HCT116 (cell line): ENCODE measurements around the gene TMEM89. TPM values are rescaled to one million over a fixed set of nuclear protein-coding genes. Genes with fewer than 3 reads are reported as not detected.

Experiments used
- ATAC-seq: fragments of 200-7000 bp; cut with Tn5 transposase; 2 replicates; pipeline ENCODE4 v1.9.1; 2020; ENCODE audit warnings: mild to moderate bottlenecking, moderate library complexity
- BruUV-seq: library from RNA; stranded (reverse); fragments of 400-500 nt; replicated peaks from 2 replicates; lab custom pipeline; 2021; lab: Mats Ljungman, UMichigan
- CTCF ChIA-PET: fragments of 300-600 bp; sonication (Branson Sonifier 250); formaldehyde crosslinking; loops from one replicate; lab custom pipeline; 2021; ENCODE audit warnings: antibody characterized with exemption; lab: Charles Lee
- POLR2A ChIA-PET: fragments of 300-600, 350-600 bp; sonication (Branson Sonifier 250); formaldehyde crosslinking; loops from one replicate; lab custom pipeline; 2021; ENCODE audit warnings: antibody characterized with exemption; lab: Charles Lee
- RAD21 ChIA-PET, 2 experiments: fragments of 300-600 bp; sonication (Branson Sonifier 250); formaldehyde crosslinking; loops; one replicate each; lab custom pipeline; 2023; ENCODE audit warnings: low total read pairs in 2 of 2; ENCODE audit not compliant: uncharacterized antibody in 2 of 2, unreplicated experiment in 2 of 2, low non-redundant PET in 1 of 2; lab: Charles Lee
- DNase-seq: peaks from one replicate; pipeline ENCODE4 v3.0.0-alpha.2; 2010; ENCODE audit warnings: low read depth, low spot score
- H2AFZ ChIP-seq: fragments of 200-600 bp; shearing (Covaris generic), sonication (generic); 2 replicates; pipeline ENCODE4 v1.6.1; 2017; ENCODE audit warnings: low read depth, mixed run types, mixed read lengths, antibody characterized with exemption, low read length; ENCODE audit not compliant: poor library complexity, severe bottlenecking
- H3K27ac ChIP-seq: 2 replicates; pipeline ENCODE4 v1.5.1; 2012; ENCODE audit warnings: low read depth, low read length
- H3K27me3 ChIP-seq: fragments of 200-600 bp; sonication (generic); 2 replicates; pipeline ENCODE4 v1.6.1; 2016; ENCODE audit warnings: mixed run types, low read length, mixed read lengths; ENCODE audit not compliant: insufficient read depth
- H3K36me3 ChIP-seq, 2 experiments: fragments of 200-500 bp in 1 of 2; fragments of 200-600 bp in 1 of 2; sonication (Bioruptor generic) in 1 of 2; sonication (generic) in 1 of 2; 2 replicates each; pipeline versions ENCODE4 v1.5.1 to v1.6.1; 2014 to 2016; ENCODE audit warnings: low read length in 2 of 2, inconsistent platforms in 1 of 2, mixed read lengths in 1 of 2, mixed run types in 1 of 2; ENCODE audit not compliant: insufficient read depth in 2 of 2, control insufficient read depth in 1 of 2
- H3K4me1 ChIP-seq, 2 experiments: fragments of 200-600 bp in 1 of 2; sonication (generic) in 1 of 2; 2 replicates each; pipeline versions ENCODE4 v1.5.1 to v1.6.1; 2012 to 2017; ENCODE audit warnings: low read length in 2 of 2, inconsistent platforms in 1 of 2, mild to moderate bottlenecking in 1 of 2, mixed read lengths in 1 of 2, mixed run types in 1 of 2, moderate library complexity in 1 of 2; ENCODE audit not compliant: insufficient read depth in 2 of 2, control insufficient read depth in 1 of 2
- H3K4me2 ChIP-seq: fragments of 200-600 bp; sonication (generic); 2 replicates; pipeline ENCODE4 v1.6.1; 2017; ENCODE audit warnings: mixed run types, low read length, mixed read lengths
- H3K4me3 ChIP-seq, 2 experiments: fragments of 200-600 bp in 1 of 2; sonication (generic) in 1 of 2; replicated peaks in 1 of 2; 2 replicates each; pipeline ENCODE4 v1.5.1; 2011 to 2016; ENCODE audit warnings: low read length in 2 of 2, control low read depth in 1 of 2, low read depth in 1 of 2, mild to moderate bottlenecking in 1 of 2, mixed read lengths in 1 of 2, mixed run types in 1 of 2
- H3K79me2 ChIP-seq: fragments of 200-600 bp; sonication (generic); 2 replicates; pipeline ENCODE4 v1.6.1; 2017; ENCODE audit warnings: mild to moderate bottlenecking, mixed run types, low read length, moderate library complexity, mixed read lengths; ENCODE audit not compliant: insufficient read depth
- H3K9ac ChIP-seq: fragments of 200-600 bp; sonication (generic); 2 replicates; pipeline ENCODE4 v1.6.1; 2016; ENCODE audit warnings: low read length, mixed read lengths
- H3K9me2 ChIP-seq: fragments of 200-600 bp; sonication (generic), shearing (Covaris generic); 2 replicates; pipeline ENCODE4 v1.6.1; 2017; ENCODE audit warnings: mixed run types, mild to moderate bottlenecking, moderate library complexity; ENCODE audit not compliant: insufficient read depth
- H3K9me3 ChIP-seq, 2 experiments: fragments of 200-500 bp in 1 of 2; fragments of 200-600 bp in 1 of 2; sonication (Bioruptor generic) in 1 of 2; sonication (generic) in 1 of 2; 2 replicates each; pipeline ENCODE4 v1.6.1; 2014 to 2017; ENCODE audit warnings: low read length in 2 of 2, mixed read lengths in 2 of 2, inconsistent platforms in 1 of 2, low read depth in 1 of 2, mild to moderate bottlenecking in 1 of 2, mixed run types in 1 of 2, moderate library complexity in 1 of 2; ENCODE audit not compliant: control insufficient read depth in 1 of 2, insufficient read depth in 1 of 2
- H4K20me1 ChIP-seq: fragments of 200-600 bp; sonication (generic), shearing (Covaris generic); 2 replicates; pipeline ENCODE4 v1.6.1; 2017; ENCODE audit warnings: mixed run types, mild to moderate bottlenecking, moderate library complexity; ENCODE audit not compliant: insufficient read depth
- CBX3 ChIP-seq: IDR thresholded peaks from 2 replicates; pipeline ENCODE4 v1.6.1; 2012; ENCODE audit warnings: low read depth
- CEBPB ChIP-seq: IDR thresholded peaks from 2 replicates; pipeline ENCODE4 v1.6.1; 2012; ENCODE audit warnings: low read depth
- EGR1 ChIP-seq: IDR thresholded peaks from 2 replicates; pipeline ENCODE4 v1.6.1; 2012; ENCODE audit warnings: low read depth
- EZH2 ChIP-seq: fragments of 200-600 bp; sonication (generic); IDR thresholded peaks from 2 replicates; pipeline ENCODE4 v1.6.1; 2017; ENCODE audit warnings: antibody characterized with exemption, mixed run types
- EZH2phosphoT487 ChIP-seq: fragments of 200-600 bp; IDR thresholded peaks from 2 replicates; pipeline ENCODE4 v1.6.1; 2018; ENCODE audit warnings: antibody characterized with exemption, borderline replicate concordance
- POLR2A ChIP-seq: IDR thresholded peaks from 2 replicates; pipeline ENCODE4 v1.7.0; 2011; ENCODE audit warnings: borderline replicate concordance; ENCODE audit not compliant: insufficient read depth, insufficient read length; ENCODE audit errors: extremely low read depth
- POLR2AphosphoS5 ChIP-seq: IDR thresholded peaks from 2 replicates; pipeline ENCODE4 v1.6.1; 2011; ENCODE audit warnings: mild to moderate bottlenecking, low read depth, low read length, moderate library complexity
- RAD21 ChIP-seq: IDR thresholded peaks from 2 replicates; pipeline ENCODE4 v1.6.1; 2012; ENCODE audit warnings: low read depth, mild to moderate bottlenecking
- TCF7L2 ChIP-seq: IDR thresholded peaks from 2 replicates; pipeline ENCODE4 v1.7.0; 2011; ENCODE audit warnings: borderline replicate concordance, inconsistent platforms; ENCODE audit not compliant: insufficient read depth, insufficient read length; ENCODE audit errors: extremely low read depth
- YY1 ChIP-seq: IDR thresholded peaks from 2 replicates; pipeline ENCODE4 v1.6.1; 2011; ENCODE audit warnings: low read length, low read depth, moderate library complexity, mild to moderate bottlenecking; ENCODE audit not compliant: insufficient replicate concordance; ENCODE audit errors: extremely low read depth
- intact Hi-C: fragments of 100-400 bp; cut with micrococcal nuclease; formaldehyde crosslinking; loops from 2 replicates; pipeline ENCODE4 v1.10.0; 2022
- total RNA-seq: library from RNA; stranded (reverse); gene quantifications from one replicate; pipeline ENCODE4 v1.2.1, GENCODE V29; 2021; ENCODE audit not compliant: unreplicated experiment
- TF ChIP-seq, protein P1 (sequence below): IDR thresholded peaks from 2 replicates; pipeline ENCODE4 v1.6.1; 2012
- TF ChIP-seq, protein P2 (sequence below): IDR thresholded peaks from 2 replicates; pipeline ENCODE4 v1.6.1; 2012; ENCODE audit warnings: low read depth
- TF ChIP-seq, protein P3 (sequence below): IDR thresholded peaks from 2 replicates; pipeline ENCODE4 v1.6.1; 2012

The TMEM89 gene
- total RNA-seq, 1 experiment from 2014 or later: 0.49 TPM

DNA sequence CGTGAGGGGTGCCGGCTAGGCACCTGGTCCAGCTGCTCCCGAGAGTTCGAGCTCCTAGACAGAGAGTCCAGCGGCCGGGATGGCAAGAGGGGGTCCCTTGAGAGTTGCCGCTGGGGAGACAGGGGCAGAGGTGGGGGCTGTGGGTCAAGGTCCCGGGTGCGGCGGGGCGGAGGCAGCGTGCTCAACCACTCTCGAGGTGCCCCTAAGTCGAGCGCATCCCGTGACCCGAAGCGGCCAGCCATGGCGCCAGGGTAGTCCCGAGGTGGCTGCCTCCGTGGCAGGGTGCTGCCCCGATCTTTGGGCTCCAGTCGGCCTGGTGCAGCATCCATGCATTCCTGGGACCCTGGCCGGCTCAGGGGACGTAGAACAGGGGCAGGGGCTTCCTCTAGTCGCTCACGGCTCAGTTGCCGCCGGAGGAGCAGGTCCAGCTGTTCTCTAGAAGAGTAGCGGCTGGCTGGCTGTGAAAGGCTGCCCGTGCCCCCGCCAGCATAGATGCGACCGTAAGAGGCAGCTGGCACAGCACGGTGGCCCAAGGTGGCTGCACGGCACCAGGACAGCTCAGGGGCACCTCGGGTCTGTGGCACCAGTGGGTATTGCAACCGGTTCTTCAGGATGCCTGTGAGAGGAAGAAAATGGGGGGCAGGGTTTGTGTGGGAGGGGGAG, 18.5 kb upstream of the TMEM89 start:
- Histone ChIP-seq H3K27ac (no peak overlapping the region), H3K4me1 (peaks cover 6 to 11% of the 10 kb centered on the region in 2 experiments), H3K9me2 (no peaks in the 10 kb centered on the region), H3K27me3 (no peaks in the 10 kb centered on the region), H4K20me1 (no peaks in the 10 kb centered on the region), H3K4me3 (no peak overlapping the region), H2AFZ (no peak overlapping the region), H3K9ac (no peak overlapping the region), H3K36me3 (no peaks in the 10 kb centered on the region), H3K9me3 (no peaks in the 10 kb centered on the region), H3K79me2 (no peaks in the 10 kb centered on the region; the same call in 1 of the 2 replicates), H3K4me2 (no peak overlapping the region)
- DNase-seq (no peak), ATAC-seq (no peak)
- no TSS peak for BruUV-seq
- intact Hi-C loops: no loop called here
- ChIA-PET POLR2A (no interaction called here), RAD21 (no interaction called here), CTCF (no interaction called here)
- no peak for TF ChIP-seq CEBPB
- TF ChIP-seq, protein P1, sequence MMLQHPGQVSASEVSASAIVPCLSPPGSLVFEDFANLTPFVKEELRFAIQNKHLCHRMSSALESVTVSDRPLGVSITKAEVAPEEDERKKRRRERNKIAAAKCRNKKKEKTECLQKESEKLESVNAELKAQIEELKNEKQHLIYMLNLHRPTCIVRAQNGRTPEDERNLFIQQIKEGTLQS: no peak
- no peak for TF ChIP-seq YY1
- no peak for TF ChIP-seq POLR2A
- no peak for TF ChIP-seq EGR1
- no peak for TF ChIP-seq POLR2AphosphoS5
- TF ChIP-seq EZH2: no peak
- TF ChIP-seq RAD21: no peak
- no peak for TF ChIP-seq TCF7L2
- no peak for TF ChIP-seq EZH2phosphoT487
- no peak for TF ChIP-seq CBX3

DNA sequence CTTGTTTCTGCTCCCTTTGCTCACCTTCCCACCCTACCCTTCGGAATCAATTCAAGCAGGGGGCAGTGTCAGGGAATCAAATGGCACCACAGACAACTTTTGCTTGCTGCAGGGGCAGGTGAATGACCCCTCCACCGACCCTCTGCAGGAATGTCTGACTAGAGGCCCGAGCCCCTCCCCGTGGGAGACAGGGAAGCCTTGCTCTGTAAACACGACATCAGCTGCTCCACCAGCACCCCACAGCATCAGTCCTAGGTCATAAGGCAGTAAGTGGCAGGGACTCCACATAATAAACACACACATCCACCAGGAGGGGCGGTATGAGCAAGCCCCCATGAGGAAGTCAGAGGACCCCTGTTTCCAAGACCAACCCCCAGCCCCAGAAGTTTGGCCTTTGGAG, 15.7 kb upstream of the TMEM89 start:
- H3K4me1 ChIP-seq: peaks cover 11 to 22% of the 10 kb centered on the region in 2 experiments
- no peak overlapping the region for H3K27ac ChIP-seq
- H3K9ac ChIP-seq: no peak overlapping the region
- TF ChIP-seq, protein P2, sequence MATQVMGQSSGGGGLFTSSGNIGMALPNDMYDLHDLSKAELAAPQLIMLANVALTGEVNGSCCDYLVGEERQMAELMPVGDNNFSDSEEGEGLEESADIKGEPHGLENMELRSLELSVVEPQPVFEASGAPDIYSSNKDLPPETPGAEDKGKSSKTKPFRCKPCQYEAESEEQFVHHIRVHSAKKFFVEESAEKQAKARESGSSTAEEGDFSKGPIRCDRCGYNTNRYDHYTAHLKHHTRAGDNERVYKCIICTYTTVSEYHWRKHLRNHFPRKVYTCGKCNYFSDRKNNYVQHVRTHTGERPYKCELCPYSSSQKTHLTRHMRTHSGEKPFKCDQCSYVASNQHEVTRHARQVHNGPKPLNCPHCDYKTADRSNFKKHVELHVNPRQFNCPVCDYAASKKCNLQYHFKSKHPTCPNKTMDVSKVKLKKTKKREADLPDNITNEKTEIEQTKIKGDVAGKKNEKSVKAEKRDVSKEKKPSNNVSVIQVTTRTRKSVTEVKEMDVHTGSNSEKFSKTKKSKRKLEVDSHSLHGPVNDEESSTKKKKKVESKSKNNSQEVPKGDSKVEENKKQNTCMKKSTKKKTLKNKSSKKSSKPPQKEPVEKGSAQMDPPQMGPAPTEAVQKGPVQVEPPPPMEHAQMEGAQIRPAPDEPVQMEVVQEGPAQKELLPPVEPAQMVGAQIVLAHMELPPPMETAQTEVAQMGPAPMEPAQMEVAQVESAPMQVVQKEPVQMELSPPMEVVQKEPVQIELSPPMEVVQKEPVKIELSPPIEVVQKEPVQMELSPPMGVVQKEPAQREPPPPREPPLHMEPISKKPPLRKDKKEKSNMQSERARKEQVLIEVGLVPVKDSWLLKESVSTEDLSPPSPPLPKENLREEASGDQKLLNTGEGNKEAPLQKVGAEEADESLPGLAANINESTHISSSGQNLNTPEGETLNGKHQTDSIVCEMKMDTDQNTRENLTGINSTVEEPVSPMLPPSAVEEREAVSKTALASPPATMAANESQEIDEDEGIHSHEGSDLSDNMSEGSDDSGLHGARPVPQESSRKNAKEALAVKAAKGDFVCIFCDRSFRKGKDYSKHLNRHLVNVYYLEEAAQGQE: no peak
- TF ChIP-seq EGR1: no peak
- TF ChIP-seq, protein P3, sequence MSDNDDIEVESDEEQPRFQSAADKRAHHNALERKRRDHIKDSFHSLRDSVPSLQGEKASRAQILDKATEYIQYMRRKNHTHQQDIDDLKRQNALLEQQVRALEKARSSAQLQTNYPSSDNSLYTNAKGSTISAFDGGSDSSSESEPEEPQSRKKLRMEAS: no peak
- H3K4me3 ChIP-seq: no peak overlapping the region
- peaks cover 12% of the 10 kb centered on the region; the same call in 1 of the 2 replicates for H3K79me2 ChIP-seq
- DNase-seq (no peak), ATAC-seq (no peak)
- no peak overlapping the region for H3K4me2 ChIP-seq
- ChIA-PET RAD21 (no interaction called here), POLR2A (no interaction called here), CTCF (no interaction called here)
- no TSS peak for BruUV-seq
- H3K9me3 ChIP-seq: no peaks in the 10 kb centered on the region
- H3K9me2 ChIP-seq: no peaks in the 10 kb centered on the region
- H3K27me3 ChIP-seq: no peaks in the 10 kb centered on the region
- no peak overlapping the region for H2AFZ ChIP-seq
- no peaks in the 10 kb centered on the region for H4K20me1 ChIP-seq
- intact Hi-C loops: no loop called here
- H3K36me3 ChIP-seq: peaks cover 4 to 10% of the 10 kb centered on the region in 2 experiments; a peak in 2 of 4 replicates
